HG03558 (cell line): ENCODE results near the gene SPOCK3.
"Not testable (repeated sequence)": the region's sequence is repeated elsewhere in the genome, so short reads cannot be mapped to it uniquely, and the experiment has no call there.

Experiments used
- ATAC-seq: cut with Tn5 transposase; IDR thresholded peaks from one replicate; pipeline ENCODE4 v1.9.1; 2021; ENCODE audit warnings: moderate number of reproducible peaks; ENCODE audit not compliant: unreplicated experiment; ENCODE audit errors: extremely low read depth

Gene SPOCK3

GRCh38 chr4:166723532-166724140 is 510.7 kb downstream of the SPOCK3 start:
- no peak for ATAC-seq

GRCh38 chr4:166715748-166716713 is 518.3 kb downstream of the SPOCK3 start:
- not testable (repeated sequence) for ATAC-seq

- ATAC-seq: no peak
These were observed 533.7 kb downstream of the SPOCK3 start for GRCh38 chr4:166700592-166700991.

DNA sequence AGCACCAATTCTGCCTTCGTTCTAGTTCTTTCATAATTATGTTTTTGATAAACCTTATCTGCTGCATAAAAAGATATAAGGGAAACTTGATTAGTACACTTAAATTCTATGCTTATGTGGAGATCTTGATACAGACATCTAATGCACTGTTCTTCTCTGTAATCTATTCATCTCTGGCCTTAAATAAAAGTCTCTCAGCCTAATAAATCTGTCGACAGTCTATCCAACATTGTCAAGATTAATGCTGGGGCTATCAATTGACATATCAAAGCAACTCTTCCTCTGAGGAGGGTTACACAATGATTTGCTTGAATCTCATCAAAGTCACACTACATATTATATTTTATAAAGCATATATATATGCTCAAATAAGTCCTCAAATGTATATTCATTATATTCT is 545.5 kb downstream of the SPOCK3 start:
- no peak for ATAC-seq

DNA sequence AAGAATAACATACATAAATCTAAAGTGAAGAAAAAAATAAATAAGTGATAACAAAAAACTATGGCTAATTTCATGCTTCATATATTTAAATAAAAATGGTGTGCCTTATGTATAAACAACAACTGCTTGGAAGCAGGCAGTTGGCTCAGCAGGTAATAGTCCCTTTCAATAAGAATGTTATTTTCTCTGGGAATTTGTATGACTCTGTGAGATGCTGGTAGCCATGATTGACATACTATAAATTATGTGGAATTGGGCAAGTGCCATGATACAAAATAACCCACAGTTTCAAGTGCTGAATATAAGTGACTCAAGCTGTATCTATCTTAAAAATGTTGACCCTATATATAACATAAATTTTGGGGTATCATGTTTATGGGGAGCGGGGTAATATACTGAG is 546.5 kb downstream of the SPOCK3 start:
- no peak for ATAC-seq
